GM12878 (cell line): ENCODE data around the gene ELN. TPM values are rescaled to one million over a fixed set of nuclear protein-coding genes. Genes with fewer than 3 reads are reported as not detected.
A peak's percentile ranks its signal among the peaks of the same experiment; 100 is the strongest.

ENCODE experiments used
- ATAC-seq: fragments of 200-7000 bp; cut with Tn5 transposase; 3 replicates; pipeline ENCODE4 v1.9.1; 2020; ENCODE audit warnings: mild to moderate bottlenecking, moderate library complexity
- BruUV-seq: library from RNA; stranded (reverse); fragments of 400-500 nt; replicated peaks from 2 replicates; lab custom pipeline; 2021; lab: Mats Ljungman, UMichigan
- CTCF ChIA-PET: fragments of 300-600 bp; sonication (Branson Sonifier 250); formaldehyde crosslinking; extraction: SDS; loops from one replicate; lab custom pipeline; 2021; ENCODE audit warnings: inconsistent platforms; lab: Yijun Ruan, JAX
- POLR2A ChIA-PET: fragments of 350-600 bp; formaldehyde crosslinking; extraction: SDS; loops from one replicate; lab custom pipeline; 2021; ENCODE audit warnings: inconsistent platforms; lab: Charles Lee
- RAD21 ChIA-PET: fragments of 300-600 bp; sonication (Branson Sonifier 250); formaldehyde crosslinking; loops from one replicate; lab custom pipeline; 2023; ENCODE audit warnings: antibody characterized with exemption; ENCODE audit not compliant: unreplicated experiment; lab: Charles Lee
- SMC1A ChIA-PET: fragments of 300-600 bp; sonication (Branson Sonifier 250); formaldehyde crosslinking; loops from one replicate; lab custom pipeline; 2023; ENCODE audit not compliant: unreplicated experiment, uncharacterized antibody; lab: Charles Lee
- DNase-seq: peaks from one replicate; pipeline ENCODE4 v3.0.0-alpha.2; 2011; ENCODE audit warnings: low read depth, low spot score
- FAIRE-seq: peaks from 3 replicates; lab custom pipeline; 2011; peaks lifted over from hg19 to GRCh38; lab: Jason Lieb, UNC
- H2AFZ ChIP-seq: 2 replicates; pipeline ENCODE4 v1.6.0; 2011; ENCODE audit warnings: low read depth, low read length, control low read depth; ENCODE audit not compliant: control insufficient read depth
- H3K27ac ChIP-seq: 2 replicates; pipeline ENCODE4 v1.5.1; 2011; ENCODE audit warnings: control low read depth; ENCODE audit not compliant: control insufficient read depth, insufficient read depth
- H3K27me3 ChIP-seq, 2 experiments: replicated peaks in 1 of 2; 2 replicates each; pipeline versions ENCODE4 v1.6.0 to v1.6.1; 2011; ENCODE audit warnings: low read length in 1 of 2; ENCODE audit not compliant: control insufficient read depth in 2 of 2, insufficient read depth in 2 of 2
- H3K36me3 ChIP-seq, 2 experiments: 2 replicates each; pipeline ENCODE4 v1.5.1; 2011; ENCODE audit warnings: low read length in 1 of 2; ENCODE audit not compliant: control insufficient read depth in 2 of 2, insufficient read depth in 2 of 2
- H3K4me1 ChIP-seq: 2 replicates; pipeline ENCODE4 v1.6.1; 2011; ENCODE audit warnings: mild to moderate bottlenecking, low read length, moderate library complexity, mixed read lengths; ENCODE audit not compliant: control insufficient read depth, insufficient read depth
- H3K4me2 ChIP-seq: 2 replicates; pipeline ENCODE4 v1.6.0; 2011; ENCODE audit warnings: control low read depth; ENCODE audit not compliant: control insufficient read depth, insufficient read depth
- H3K4me3 ChIP-seq: fragments of 200-600 bp; sonication (generic); 2 replicates; pipeline ENCODE4 v1.5.1; 2016
- H3K79me2 ChIP-seq: 2 replicates; pipeline ENCODE4 v1.6.0; 2011; ENCODE audit warnings: low read length; ENCODE audit not compliant: control insufficient read depth, insufficient read depth
- H3K9ac ChIP-seq: 2 replicates; pipeline ENCODE4 v1.8.0; 2011; ENCODE audit warnings: low read length, control low read depth, mixed read lengths; ENCODE audit not compliant: control insufficient read depth, insufficient read depth
- H3K9me3 ChIP-seq: replicated peaks from 3 replicates; pipeline ENCODE4 v1.5.1; 2011; ENCODE audit warnings: mild to moderate bottlenecking, low read length; ENCODE audit not compliant: control insufficient read depth, insufficient read depth
- H4K20me1 ChIP-seq: 2 replicates; pipeline ENCODE4 v1.6.0; 2011; ENCODE audit not compliant: control insufficient read depth, insufficient read depth
- BMI1 ChIP-seq: fragments of 450-650 bp; IDR thresholded peaks from 2 replicates; pipeline ENCODE4 v1.6.1; 2016; ENCODE audit warnings: mild to moderate bottlenecking, moderate library complexity, borderline replicate concordance
- CREM ChIP-seq: IDR thresholded peaks from 2 replicates; pipeline ENCODE4 v1.6.1; 2014; ENCODE audit warnings: antibody characterized with exemption, low read depth
- ETV6 ChIP-seq, 2 experiments: fragments of 450-650 bp in 1 of 2; IDR thresholded peaks in 1 of 2; conservative IDR thresholded peaks in 1 of 2; 2 replicates each; pipeline ENCODE4 v1.6.1; 2014; ENCODE audit warnings: antibody characterized with exemption in 1 of 2, borderline replicate concordance in 1 of 2, low read depth in 1 of 2, mild to moderate bottlenecking in 1 of 2, moderate library complexity in 1 of 2
- IRF4 ChIP-seq: IDR thresholded peaks from 2 replicates; pipeline ENCODE4 v1.6.1; 2011; ENCODE audit warnings: low read depth, low read length
- KAT2A ChIP-seq: conservative IDR thresholded peaks from 2 replicates; pipeline ENCODE4 v1.6.1; 2011; ENCODE audit warnings: low read depth, low read length; ENCODE audit not compliant: control insufficient read depth
- MTA3 ChIP-seq: IDR thresholded peaks from 2 replicates; pipeline ENCODE4 v1.6.1; 2012; ENCODE audit warnings: low read length, inconsistent platforms, borderline replicate concordance
- MYB ChIP-seq: fragments of 150-350 bp; IDR thresholded peaks from 2 replicates; pipeline ENCODE4 v1.6.1; 2014; ENCODE audit warnings: mild to moderate bottlenecking, low read depth, low read length, borderline replicate concordance
- NFIC ChIP-seq: IDR thresholded peaks from 2 replicates; pipeline ENCODE4 v1.6.1; 2012; ENCODE audit warnings: low read depth, mild to moderate bottlenecking, inconsistent platforms, low read length, moderate library complexity
- NFYB ChIP-seq: IDR thresholded peaks from 2 replicates; pipeline ENCODE4 v1.6.1; 2011; ENCODE audit warnings: low read depth, mild to moderate bottlenecking, low read length, improper control_type of control experiment, moderate library complexity; ENCODE audit not compliant: insufficient read depth
- PAX8 ChIP-seq: fragments of 450-650 bp; IDR thresholded peaks from 2 replicates; pipeline ENCODE4 v1.6.1; 2017; ENCODE audit warnings: mild to moderate bottlenecking, moderate library complexity
- POLR2AphosphoS5 ChIP-seq: IDR thresholded peaks from 2 replicates; pipeline ENCODE4 v1.6.1; 2011; ENCODE audit warnings: mild to moderate bottlenecking, low read length, inconsistent platforms
- RAD51 ChIP-seq: fragments of 450-650 bp; IDR thresholded peaks from 2 replicates; pipeline ENCODE4 v1.6.1; 2016; ENCODE audit warnings: moderate library complexity, mild to moderate bottlenecking, inconsistent platforms
- SMAD1 ChIP-seq: fragments of 450-650 bp; IDR thresholded peaks from 2 replicates; pipeline ENCODE4 v1.6.1; 2018; ENCODE audit warnings: mild to moderate bottlenecking, low read depth; ENCODE audit not compliant: partially characterized antibody
- WRNIP1 ChIP-seq: IDR thresholded peaks from 2 replicates; pipeline ENCODE4 v1.6.1; 2011; ENCODE audit warnings: low read depth, low read length, improper control_type of control experiment, borderline replicate concordance
- ZBED1 ChIP-seq: IDR thresholded peaks from 2 replicates; pipeline ENCODE4 v1.6.1; 2016; ENCODE audit warnings: borderline replicate concordance
- ZNF622 ChIP-seq: fragments of 450-650 bp; IDR thresholded peaks from 2 replicates; pipeline ENCODE4 v1.6.1; 2017; ENCODE audit warnings: mild to moderate bottlenecking, inconsistent platforms
- WGBS: methylation state at CpG from one replicate; pipeline ENCODE4 v1.1.6; 2016; ENCODE audit warnings: low lambda C conversion rate; ENCODE audit not compliant: insufficient replicate concordance, insufficient coverage; ENCODE audit errors: missing lambda C conversion rate; 5-methylcytosine and 5-hydroxymethylcytosine counted together
- in situ Hi-C: fragments of 300-500 bp; cut with MboI; formaldehyde crosslinking; loops from 9 replicates; pipeline ENCODE4 v1.14.3; 2018; ENCODE audit warnings: mixed read lengths
- intact Hi-C: fragments of 100-400 bp; cut with micrococcal nuclease; formaldehyde crosslinking; loops from one replicate; pipeline ENCODE4 v1.14.2; 2022; ENCODE audit not compliant: unreplicated experiment
- polyA plus RNA-seq, 11 experiments: library from polyadenylated mRNA; depleted of rRNA in 4 of 11; unstranded in 6 of 11; stranded (reverse) in 5 of 11; fragments of >200 nt; fragmentation: Nextera tagmentation in 4 of 11; fragmentation: Illumina TruSeq in 1 of 11; extraction: Ambion mirVana in 4 of 11; extraction: Trizol in 1 of 11; gene quantifications; 1 replicate in 1 of 11; 2 replicates in 10 of 11; pipeline versions ENCODE4 v1.2.1 to v1.2.3, GENCODE V29; 2011 to 2016; ENCODE audit warnings: inconsistent platforms in 2 of 11, missing spikeins in 2 of 11, low read depth in 1 of 11
- total RNA-seq, 4 experiments: library from RNA; depleted of rRNA in 3 of 4; stranded (reverse); fragments of >200 nt in 3 of 4; fragmentation: Illumina TruSeq in 1 of 4; extraction: Trizol in 1 of 4; gene quantifications; 2 replicates each; pipeline versions ENCODE4 v1.2.1 to v1.2.3, GENCODE V29; 2013 to 2021
- TF ChIP-seq, protein P1 (sequence below): fragments of 450-650 bp; IDR thresholded peaks from 2 replicates; pipeline ENCODE4 v1.6.1; 2016; ENCODE audit warnings: mild to moderate bottlenecking
- TF ChIP-seq, protein P2 (sequence below): IDR thresholded peaks from 2 replicates; pipeline ENCODE4 v1.6.1; 2012; ENCODE audit warnings: low read depth, low read length, improper control_type of control experiment
- TF ChIP-seq, protein P3 (sequence below): IDR thresholded peaks from 2 replicates; pipeline ENCODE4 v1.6.1; 2012; ENCODE audit warnings: low read depth, low read length, improper control_type of control experiment
- TF ChIP-seq, protein P4 (sequence below): IDR thresholded peaks from 2 replicates; pipeline ENCODE4 v1.6.1; 2011; ENCODE audit warnings: borderline replicate concordance, low read depth, mild to moderate bottlenecking, moderate library complexity, mixed read lengths, low read length; ENCODE audit not compliant: insufficient read depth; ENCODE audit errors: extremely low read length

ELN gene
- total and polyA plus RNA-seq, 10 of the 15 experiments (the other 5 are each of a cell fraction or from before 2014, with no cell fraction given) = 0.08 to 0.27 (median 0.23) TPM; not detected in 7

DNA sequence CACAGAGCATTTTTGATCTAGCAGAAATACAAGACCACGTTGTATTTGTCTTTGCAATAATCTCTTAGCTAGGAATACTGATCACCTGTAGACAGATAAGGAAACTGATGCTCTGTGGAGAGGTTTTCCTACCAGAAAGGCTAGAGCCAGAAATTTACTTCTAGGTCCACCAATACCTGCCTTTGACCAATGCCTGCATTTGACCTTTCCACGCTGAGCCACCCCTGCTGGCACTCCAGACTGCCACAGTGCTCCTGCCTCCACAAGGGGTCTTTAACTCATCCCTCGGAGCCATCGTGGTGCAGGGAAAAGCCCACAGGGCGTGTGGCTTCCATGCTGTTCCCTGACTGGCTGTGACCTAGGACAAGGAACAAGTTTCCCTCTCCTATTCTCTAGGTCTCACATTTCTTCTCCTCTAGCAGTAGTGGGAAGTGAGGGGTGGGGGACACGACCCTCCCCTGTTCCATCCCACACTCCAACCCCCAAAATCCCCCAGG is 1.5 kb upstream of the ELN start:
- WGBS = 17% methylated on average over 6 of the region's 6 CpGs
- Histone ChIP-seq H3K9me3 (no peaks in the 10 kb centered on the region), H3K4me2 (no peak overlapping the region), H3K27me3 (peaks cover 7 to 12% of the 10 kb centered on the region in 2 experiments; a peak in 3 of 4 replicates), H3K27ac (no peak overlapping the region), H3K36me3 (no peaks in the 10 kb centered on the region), H3K4me1 (no peaks in the 10 kb centered on the region), H3K4me3 (no peak overlapping the region), H3K9ac (no peak overlapping the region), H3K79me2 (no peaks in the 10 kb centered on the region), H2AFZ (no peak overlapping the region), H4K20me1 (no peaks in the 10 kb centered on the region)
- ChIA-PET SMC1A (interaction anchor here (0.6 to 1.3 kb wide), 3 partner anchors 11 to 45 kb away, joined by 3 to 4 read pairs (median 3); no protein-coding TSS in a partner anchor), CTCF (interaction anchor here (0.7 to 4.0 kb wide), 25 partner anchors 10 to 200 kb away, joined by 3 to 41 read pairs (median 4); no protein-coding TSS in a partner anchor), POLR2A (no interaction called here), RAD21 (interaction anchor here (0.8 to 1.6 kb wide), 4 partner anchors 45 to 162 kb away, joined by 3 to 8 read pairs (median 3); no protein-coding TSS in a partner anchor)
- peak; percentile 12; the same call in 2 of the 3 replicates for ATAC-seq
- TF ChIP-seq MTA3 = no peak
- TF ChIP-seq CREM = no peak
- no peak for TF ChIP-seq SMAD1
- TF ChIP-seq, protein P1, sequence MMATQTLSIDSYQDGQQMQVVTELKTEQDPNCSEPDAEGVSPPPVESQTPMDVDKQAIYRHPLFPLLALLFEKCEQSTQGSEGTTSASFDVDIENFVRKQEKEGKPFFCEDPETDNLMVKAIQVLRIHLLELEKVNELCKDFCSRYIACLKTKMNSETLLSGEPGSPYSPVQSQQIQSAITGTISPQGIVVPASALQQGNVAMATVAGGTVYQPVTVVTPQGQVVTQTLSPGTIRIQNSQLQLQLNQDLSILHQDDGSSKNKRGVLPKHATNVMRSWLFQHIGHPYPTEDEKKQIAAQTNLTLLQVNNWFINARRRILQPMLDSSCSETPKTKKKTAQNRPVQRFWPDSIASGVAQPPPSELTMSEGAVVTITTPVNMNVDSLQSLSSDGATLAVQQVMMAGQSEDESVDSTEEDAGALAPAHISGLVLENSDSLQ = no peak
- no peak for TF ChIP-seq PAX8
- TF ChIP-seq RAD51 = no peak
- TF ChIP-seq NFYB = no peak
- TF ChIP-seq IRF4 = no peak
- no peak for TF ChIP-seq POLR2AphosphoS5
- no peak for TF ChIP-seq ZNF622
- TF ChIP-seq, protein P2, sequence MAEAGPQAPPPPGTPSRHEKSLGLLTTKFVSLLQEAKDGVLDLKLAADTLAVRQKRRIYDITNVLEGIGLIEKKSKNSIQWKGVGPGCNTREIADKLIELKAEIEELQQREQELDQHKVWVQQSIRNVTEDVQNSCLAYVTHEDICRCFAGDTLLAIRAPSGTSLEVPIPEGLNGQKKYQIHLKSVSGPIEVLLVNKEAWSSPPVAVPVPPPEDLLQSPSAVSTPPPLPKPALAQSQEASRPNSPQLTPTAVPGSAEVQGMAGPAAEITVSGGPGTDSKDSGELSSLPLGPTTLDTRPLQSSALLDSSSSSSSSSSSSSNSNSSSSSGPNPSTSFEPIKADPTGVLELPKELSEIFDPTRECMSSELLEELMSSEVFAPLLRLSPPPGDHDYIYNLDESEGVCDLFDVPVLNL = no peak
- TF ChIP-seq, protein P3, sequence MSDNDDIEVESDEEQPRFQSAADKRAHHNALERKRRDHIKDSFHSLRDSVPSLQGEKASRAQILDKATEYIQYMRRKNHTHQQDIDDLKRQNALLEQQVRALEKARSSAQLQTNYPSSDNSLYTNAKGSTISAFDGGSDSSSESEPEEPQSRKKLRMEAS = no peak
- TF ChIP-seq WRNIP1 = no peak
- TF ChIP-seq BMI1 = no peak
- no peak for TF ChIP-seq NFIC
- no peak for TF ChIP-seq ZBED1
- no peak for TF ChIP-seq MYB
- TF ChIP-seq ETV6 (conservative IDR thresholded peaks at IDR 0.05 in 1 of 2, IDR thresholded peaks at IDR 0.05 in 1 of 2; ENCODE audit: borderline replicate concordance in 1 of 2, low read depth in 1 of 2) = no peak
- TF ChIP-seq, protein P4, sequence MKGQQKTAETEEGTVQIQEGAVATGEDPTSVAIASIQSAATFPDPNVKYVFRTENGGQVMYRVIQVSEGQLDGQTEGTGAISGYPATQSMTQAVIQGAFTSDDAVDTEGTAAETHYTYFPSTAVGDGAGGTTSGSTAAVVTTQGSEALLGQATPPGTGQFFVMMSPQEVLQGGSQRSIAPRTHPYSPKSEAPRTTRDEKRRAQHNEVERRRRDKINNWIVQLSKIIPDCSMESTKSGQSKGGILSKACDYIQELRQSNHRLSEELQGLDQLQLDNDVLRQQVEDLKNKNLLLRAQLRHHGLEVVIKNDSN = no peak
- no peak for TF ChIP-seq KAT2A
- FAIRE-seq = no peak
- in situ Hi-C loops = no loop called here
- BruUV-seq = no TSS peak
- intact Hi-C loops = loop anchor here (1.0 to 5.0 kb wide), 2 partner anchors 160 to 214 kb away; no protein-coding TSS in a partner anchor
- DNase-seq = no peak
